Brain pericyte (primary cell): ENCODE data around the gene POU2AF1.

Source experiments
- DNase-seq: peaks from one replicate; pipeline ENCODE4 v3.0.0-alpha.2; 2012; ENCODE audit warnings: low read depth, low spot score

The POU2AF1 gene

DNA sequence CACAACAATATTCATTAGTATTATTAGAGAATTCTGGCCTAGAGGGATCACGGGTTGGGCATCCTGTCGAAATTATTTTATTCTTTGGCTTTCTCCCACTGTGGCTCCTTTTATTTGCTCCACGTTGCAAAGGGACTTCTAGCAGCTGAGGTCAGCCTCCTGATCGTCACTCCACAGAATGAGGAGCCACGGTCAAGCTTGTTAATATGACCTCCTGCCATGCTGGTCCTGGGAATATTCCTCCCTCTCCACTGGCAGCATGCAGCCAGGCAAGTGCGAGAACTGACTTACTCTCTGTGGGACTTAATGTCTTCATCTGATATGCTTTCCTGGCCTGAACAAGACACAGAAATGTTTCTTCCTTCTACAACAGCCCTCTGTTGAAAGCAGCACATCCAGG, 59.8 kb downstream of the POU2AF1 start:
- no peak for DNase-seq

DNA sequence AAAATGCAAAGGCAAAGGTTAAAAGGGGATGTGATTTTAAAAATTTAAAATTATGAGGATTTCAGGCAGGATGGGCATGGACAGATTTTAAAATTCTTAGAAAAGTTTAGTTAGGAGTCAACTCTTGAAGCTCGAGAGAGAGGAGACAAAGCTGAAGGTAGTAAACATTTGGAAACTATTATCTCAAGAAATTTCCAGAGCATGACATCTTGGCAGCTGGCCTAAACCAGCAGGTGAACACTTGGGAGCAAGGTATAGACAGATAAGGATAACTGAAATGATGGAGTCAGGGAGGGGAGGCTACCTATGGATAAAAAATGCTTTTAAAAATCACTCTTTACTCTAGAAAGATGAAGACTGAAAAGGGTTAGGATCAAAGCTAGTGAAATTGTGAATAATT, 67.0 kb downstream of the POU2AF1 start:
- no peak for DNase-seq

DNA sequence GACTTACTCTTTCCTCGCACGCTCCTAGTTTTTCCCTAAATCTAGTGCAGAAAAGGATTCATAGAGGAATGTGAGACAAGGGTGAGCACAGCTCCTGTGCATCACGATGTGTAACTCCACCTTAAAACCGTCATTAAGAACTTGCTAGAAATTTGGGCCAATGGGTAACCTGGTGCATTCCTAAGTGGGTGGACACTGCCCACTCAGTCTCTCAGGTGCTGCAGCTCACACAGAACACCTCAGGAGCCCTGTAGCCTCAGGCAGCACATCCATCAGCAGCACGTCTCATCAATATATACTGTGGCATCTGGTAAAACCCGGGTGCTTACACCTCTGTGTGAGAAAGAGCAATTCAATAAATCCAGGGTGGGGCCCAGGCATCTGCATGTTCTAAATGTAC, 68.4 kb downstream of the POU2AF1 start:
- DNase-seq, result no peak

DNA sequence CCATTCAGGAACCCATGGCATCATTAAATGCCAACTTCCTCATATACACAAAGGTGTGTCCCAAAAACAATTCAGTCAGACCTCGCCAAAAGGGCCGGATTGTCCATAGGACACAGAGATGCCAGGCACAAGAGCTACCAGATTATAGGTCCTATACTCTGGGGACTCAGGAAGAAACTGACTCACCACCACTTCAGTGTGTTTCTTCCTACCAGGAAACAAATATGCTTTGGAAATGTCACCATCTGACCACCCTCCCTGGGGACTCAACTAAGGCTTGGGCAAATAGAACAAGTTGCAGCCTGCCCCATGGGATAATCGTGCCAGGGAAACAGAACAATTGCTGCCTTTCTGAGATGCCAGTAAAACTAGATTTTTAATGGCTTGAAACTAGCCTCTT, 69.0 kb downstream of the POU2AF1 start:
- DNase-seq, result no peak

DNA sequence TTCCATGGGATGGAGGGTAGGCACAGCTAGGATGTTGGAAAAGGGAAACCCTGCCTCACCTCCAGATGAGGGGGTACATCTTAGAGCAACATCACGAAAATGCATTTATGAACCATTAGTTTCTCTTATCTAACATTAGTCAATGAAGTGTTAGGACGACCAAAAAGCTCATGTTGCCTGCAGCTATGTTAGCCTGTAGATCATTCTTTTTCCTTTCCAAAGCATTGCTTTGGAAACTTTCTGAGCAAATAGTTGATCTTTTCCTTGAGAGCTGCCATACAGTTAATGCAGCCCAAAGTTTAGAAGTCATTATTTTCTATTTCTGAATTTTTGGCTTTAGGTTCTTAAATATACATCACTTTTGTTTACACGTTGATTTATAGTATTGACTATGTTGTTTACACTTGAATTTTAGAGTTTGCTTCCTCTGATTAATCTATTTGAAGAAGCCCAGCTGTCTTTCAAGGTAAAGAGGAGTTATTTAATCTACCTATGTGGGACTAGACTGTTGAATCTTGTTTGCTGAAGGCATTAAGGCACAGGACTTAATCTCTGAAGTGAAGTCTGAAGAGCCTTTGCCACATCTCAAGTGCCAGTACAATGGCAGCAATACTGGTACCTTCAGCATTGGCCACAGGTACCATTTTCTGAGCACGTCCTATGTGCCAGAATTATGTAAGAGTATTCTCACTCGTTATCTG, 69.7 kb downstream of the POU2AF1 start:
- DNase-seq, result no peak

DNA sequence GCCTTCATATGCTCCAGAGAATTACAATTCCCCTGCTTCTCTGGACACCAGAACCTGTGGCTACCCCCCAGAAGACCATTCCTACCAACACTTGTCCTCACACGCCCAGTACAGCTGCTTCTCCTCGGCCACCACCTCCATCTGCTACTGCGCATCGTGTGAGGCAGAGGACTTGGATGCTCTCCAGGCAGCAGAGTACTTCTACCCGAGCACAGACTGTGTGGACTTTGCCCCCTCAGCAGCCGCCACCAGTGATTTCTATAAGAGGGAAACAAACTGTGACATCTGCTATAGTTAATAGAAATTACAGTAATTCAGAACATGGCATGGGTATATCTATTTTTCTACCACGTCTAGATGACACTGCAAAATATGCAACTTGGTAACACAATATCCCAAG, 70.9 kb downstream of the POU2AF1 start:
- DNase-seq, result no peak

DNA sequence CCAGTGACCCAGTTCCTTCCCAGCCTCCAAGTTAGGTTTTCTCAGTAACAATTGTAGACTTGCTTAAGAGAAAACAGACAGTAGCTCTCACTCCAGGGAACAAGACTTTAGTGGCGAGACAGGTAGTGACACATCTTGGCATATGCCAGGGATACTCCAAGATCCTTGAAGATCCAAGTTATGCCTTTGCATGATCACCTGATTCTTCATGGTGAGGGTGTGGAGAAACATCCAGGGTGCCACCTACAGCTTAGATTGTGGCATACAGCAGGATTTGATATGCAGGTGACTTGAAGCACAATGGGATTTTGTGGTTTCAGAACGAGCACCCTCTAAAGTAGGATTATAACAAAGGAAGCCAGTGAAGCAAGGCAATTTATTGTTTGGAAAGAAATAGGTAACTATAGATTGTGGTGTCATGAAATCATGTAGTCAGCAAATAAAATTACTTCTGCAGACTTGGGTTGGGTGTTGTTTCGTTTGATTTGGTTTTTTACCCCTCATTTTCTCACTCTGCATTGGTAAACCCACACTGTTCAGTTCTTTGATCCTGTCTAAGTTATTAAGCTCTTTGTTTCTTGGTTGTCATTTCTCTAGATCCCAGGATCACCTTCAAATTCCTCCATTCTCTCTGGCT, 71.5 kb downstream of the POU2AF1 start:
- no peak for DNase-seq

DNA sequence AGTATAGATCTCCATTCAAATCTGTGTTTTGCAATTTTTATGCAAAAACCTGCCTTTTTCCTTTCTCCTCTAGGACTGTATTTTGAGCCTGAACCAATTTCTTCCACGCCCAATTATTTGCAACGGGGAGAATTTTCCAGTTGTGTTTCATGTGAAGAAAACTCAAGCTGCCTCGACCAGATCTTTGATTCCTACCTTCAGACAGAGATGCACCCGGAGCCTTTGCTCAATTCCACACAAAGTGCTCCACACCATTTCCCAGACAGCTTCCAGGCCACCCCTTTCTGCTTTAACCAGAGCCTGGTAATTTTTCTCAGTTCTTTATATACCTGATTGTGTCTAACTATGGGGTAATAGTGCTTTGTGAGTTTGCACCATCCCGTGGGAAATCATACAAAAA, 72.8 kb downstream of the POU2AF1 start:
- DNase-seq, result no peak

DNA sequence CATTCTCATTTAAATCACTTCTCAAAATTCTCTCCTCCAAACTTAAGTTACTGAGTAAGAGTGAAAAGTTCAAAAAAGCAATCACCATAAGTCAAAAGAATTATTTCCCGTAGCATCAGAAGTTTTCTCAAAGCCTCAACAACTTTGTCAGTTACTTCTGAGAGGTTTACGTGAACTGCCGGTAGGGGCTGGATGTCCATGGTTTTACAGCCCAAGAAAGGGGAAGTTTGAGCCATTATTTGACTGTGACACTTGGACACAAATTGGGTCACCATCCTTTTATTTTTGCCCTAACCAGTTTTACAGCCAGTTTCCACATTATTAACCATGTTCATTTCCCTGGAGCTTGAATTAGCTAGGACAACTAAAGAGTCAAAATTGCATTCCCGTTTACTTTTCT, 73.2 kb downstream of the POU2AF1 start:
- no peak for DNase-seq

DNA sequence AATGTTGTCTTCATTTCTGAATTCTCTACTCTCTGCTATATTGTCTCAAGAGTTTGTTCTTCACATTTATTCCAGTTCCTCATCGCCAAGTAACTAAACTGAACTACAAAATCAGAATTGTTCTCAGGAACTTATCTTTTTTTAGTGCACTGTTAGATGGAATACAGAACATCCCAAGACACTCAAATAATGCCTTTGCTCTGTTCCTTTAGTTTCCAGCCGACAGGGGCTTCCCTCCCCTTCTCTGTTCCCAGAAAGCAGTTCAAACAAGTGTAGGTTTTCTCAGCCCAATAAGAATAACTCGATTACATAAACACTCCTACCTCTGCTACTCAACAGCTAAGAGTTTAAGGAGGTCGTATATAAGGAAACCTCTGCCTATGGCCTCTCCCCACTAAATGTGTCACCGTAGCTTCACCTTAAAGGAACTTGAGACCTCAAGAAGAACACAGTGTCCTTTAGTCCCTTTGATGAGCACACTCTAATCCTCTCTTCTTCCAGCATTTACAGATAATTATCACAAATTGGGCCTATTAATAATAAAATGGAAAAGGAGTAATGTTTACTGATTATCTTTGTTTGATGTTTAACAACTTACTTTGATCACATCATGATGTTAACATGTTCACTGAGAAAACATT, 73.8 kb downstream of the POU2AF1 start:
- DNase-seq, result no peak

DNA sequence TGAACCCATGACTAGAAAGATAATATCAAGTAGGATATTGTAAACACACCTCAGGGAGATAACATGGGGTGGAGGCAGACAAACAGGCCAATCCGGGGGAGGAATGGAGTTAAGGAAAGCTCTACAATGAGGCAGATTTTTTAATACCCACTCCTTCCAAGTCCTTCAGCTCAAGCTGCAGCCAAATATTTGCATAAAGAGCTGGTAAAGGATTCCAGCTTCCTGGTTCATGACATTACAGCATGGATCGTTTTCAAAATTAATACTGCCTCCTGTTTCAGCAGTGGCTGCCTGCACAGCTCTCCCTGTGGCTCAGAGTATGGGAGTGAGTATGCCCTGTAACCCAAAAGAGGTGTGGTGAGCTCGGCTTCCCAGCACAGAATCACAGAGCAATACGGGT, 75.6 kb downstream of the POU2AF1 start:
- DNase-seq, result no peak

DNA sequence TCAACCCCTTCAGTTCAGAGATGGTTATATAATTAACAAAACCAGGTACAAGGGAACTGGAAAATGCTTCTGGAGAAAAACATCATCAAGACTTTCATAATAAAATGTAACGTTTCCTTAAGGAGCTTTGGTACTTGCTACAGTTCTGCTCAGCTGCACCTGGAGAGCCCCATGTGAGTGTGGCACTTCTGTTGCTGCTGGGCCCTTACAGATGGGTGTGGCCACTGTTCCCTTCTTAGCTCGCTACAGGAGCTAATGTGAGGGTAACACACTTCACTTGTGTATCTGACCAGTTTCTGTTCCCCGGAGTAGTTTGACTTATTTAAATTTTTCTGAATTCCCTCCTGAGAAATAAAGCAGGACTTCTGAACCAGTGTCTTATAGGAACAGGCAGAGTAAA, 76.8 kb downstream of the POU2AF1 start:
- DNase-seq, result no peak
